ENCODE measurements around the gene TAB2. TPM values are rescaled to one million over a fixed set of nuclear protein-coding genes. Genes with fewer than 3 reads are reported as not detected.

Gene TAB2
- total and polyA plus RNA-seq, 7 donors: 33.4 to 149 (median 100) TPM

DNA sequence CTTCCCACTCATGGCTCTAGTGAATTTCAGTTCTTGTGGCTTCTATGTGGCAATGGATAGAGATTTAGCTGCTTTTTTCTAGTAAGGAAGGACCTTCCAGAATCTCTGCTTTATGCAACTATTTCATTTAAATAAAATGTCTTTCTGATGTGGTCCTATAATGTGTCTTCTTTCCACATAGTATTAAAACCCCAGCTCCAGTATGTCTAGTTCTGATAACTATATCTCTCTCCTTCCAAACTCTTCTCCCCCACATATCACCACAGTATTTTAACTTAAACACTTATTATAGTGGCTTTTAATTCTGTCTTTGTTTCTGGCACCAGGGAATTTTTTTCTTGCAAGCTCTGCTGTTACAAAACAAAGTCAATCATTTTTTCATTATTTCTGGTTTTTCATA, 41.9 kb downstream of the TAB2 start:
- intact Hi-C loops (cut with DNase I): no loop called here
- Histone ChIP-seq H3K9me3 (no peaks in the 10 kb centered on the region), H3K27ac (no peak overlapping the region), H3K4me3 (no peak overlapping the region), H3K27me3 (no peaks in the 10 kb centered on the region), H3K4me1 (peaks cover 0 to 47% (median 26%) of the 10 kb centered on the region in 4 donors), H3K36me3 (no peaks in the 10 kb centered on the region)
- no peak for DNase-seq
- TF ChIP-seq EP300 (IDR thresholded peaks at IDR 0.05) (no peak), POLR2A (IDR thresholded peaks at IDR 0.05) (no peak), POLR2AphosphoS5 (IDR thresholded peaks at IDR 0.05) (no peak)
- TF ChIP-seq, protein P1, sequence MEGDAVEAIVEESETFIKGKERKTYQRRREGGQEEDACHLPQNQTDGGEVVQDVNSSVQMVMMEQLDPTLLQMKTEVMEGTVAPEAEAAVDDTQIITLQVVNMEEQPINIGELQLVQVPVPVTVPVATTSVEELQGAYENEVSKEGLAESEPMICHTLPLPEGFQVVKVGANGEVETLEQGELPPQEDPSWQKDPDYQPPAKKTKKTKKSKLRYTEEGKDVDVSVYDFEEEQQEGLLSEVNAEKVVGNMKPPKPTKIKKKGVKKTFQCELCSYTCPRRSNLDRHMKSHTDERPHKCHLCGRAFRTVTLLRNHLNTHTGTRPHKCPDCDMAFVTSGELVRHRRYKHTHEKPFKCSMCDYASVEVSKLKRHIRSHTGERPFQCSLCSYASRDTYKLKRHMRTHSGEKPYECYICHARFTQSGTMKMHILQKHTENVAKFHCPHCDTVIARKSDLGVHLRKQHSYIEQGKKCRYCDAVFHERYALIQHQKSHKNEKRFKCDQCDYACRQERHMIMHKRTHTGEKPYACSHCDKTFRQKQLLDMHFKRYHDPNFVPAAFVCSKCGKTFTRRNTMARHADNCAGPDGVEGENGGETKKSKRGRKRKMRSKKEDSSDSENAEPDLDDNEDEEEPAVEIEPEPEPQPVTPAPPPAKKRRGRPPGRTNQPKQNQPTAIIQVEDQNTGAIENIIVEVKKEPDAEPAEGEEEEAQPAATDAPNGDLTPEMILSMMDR (IDR thresholded peaks at IDR 0.05): no peak

DNA sequence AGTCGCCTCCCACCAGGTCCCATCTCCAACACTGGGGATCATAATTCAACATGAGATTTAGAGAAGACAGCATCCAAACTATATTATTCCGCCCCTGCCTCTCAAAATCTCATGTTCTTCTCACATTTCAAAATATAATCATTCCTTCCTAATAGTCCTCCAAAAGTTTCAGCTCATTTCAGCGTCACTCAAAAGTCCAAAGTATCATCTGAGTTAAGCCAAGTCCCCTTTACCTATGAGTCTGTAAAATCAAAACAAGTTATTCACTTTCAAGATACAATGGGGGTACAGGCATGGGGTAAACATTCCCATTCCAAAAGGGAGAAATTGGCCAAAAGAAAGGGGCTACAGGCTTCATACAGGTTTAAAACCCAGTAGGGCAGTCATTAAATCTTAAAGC, 43.0 kb downstream of the TAB2 start:
- Histone ChIP-seq H3K27me3 (no peaks in the 10 kb centered on the region), H3K9me3 (no peaks in the 10 kb centered on the region), H3K36me3 (no peaks in the 10 kb centered on the region), H3K4me3 (no peak overlapping the region), H3K27ac (no peak overlapping the region), H3K4me1 (peaks cover 0 to 56% (median 35%) of the 10 kb centered on the region in 4 donors)
- intact Hi-C loops (cut with DNase I): no loop called here
- 95 to 96% methylated on average over 3 of the region's 3 CpGs for WGBS, 2 donors
- no peak for DNase-seq
- no peak for TF ChIP-seq POLR2AphosphoS5 (IDR thresholded peaks at IDR 0.05)
- TF ChIP-seq, protein P1 (IDR thresholded peaks at IDR 0.05): no peak
- no peak for TF ChIP-seq EP300 (IDR thresholded peaks at IDR 0.05)
- no peak for TF ChIP-seq POLR2A (IDR thresholded peaks at IDR 0.05)

DNA sequence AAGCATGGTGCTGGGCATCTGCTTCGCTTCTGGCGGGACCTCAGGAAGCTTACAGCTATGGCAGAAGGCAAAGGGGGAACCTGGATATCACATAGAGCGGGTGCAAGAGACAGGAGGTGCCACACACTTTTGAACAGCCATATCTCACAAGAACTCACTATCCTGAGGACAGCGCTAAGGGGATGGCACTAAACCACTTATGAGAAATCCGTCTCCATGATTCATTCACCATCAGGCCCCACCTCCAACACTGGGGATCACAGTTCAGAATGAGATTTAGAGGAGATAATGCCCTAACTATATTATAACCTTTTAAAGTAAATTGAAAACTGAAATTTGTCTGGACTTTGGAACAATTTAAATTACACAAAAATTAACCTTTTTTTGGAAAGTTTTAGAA, 44.8 kb downstream of the TAB2 start:
- WGBS, 2 donors: 95 to 96% methylated on average over 5 of the region's 5 CpGs
- peaks cover 0 to 68% (median 46%) of the 10 kb centered on the region in 4 donors for H3K4me1 ChIP-seq
- DNase-seq: no peak
- TF ChIP-seq POLR2AphosphoS5 (IDR thresholded peaks at IDR 0.05) (no peak), EP300 (IDR thresholded peaks at IDR 0.05) (no peak), POLR2A (IDR thresholded peaks at IDR 0.05) (no peak)
- TF ChIP-seq, protein P1 (IDR thresholded peaks at IDR 0.05): no peak
- no peaks in the 10 kb centered on the region for H3K27me3 ChIP-seq
- no peaks in the 10 kb centered on the region for H3K36me3 ChIP-seq
- H3K27ac ChIP-seq: no peak overlapping the region
- no peak overlapping the region for H3K4me3 ChIP-seq
- intact Hi-C loops (cut with DNase I): no loop called here
- no peaks in the 10 kb centered on the region for H3K9me3 ChIP-seq

DNA sequence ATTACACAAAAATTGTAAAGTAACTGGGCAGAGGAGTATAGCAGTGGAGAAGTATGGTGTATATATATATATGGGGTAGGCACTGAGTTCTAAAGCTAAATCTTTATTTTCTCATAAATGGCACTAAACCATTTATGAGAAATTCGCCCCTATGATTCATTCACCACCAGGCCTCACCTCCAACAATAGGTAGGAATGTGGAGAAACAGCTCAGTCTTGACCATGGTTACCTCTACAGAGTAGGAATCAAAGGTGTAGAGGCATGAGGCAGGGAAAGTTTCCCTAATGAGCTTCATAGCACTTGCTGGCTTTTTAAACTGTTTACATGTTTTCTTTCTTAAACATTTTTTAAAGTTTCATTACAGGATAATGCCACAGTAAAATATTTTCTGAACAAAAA, 45.6 kb downstream of the TAB2 start:
- intact Hi-C loops (cut with DNase I): no loop called here
- 92 to 100% methylated on average over 1 of the region's 1 CpG for WGBS, 2 donors
- H3K4me1 ChIP-seq: peaks cover 0 to 69% (median 51%) of the 10 kb centered on the region in 4 donors
- H3K27me3 ChIP-seq: no peaks in the 10 kb centered on the region
- no peak for TF ChIP-seq POLR2AphosphoS5 (IDR thresholded peaks at IDR 0.05)
- no peak for TF ChIP-seq EP300 (IDR thresholded peaks at IDR 0.05)
- TF ChIP-seq POLR2A (IDR thresholded peaks at IDR 0.05): no peak
- TF ChIP-seq, protein P1 (IDR thresholded peaks at IDR 0.05): no peak
- H3K27ac ChIP-seq: no peak overlapping the region
- H3K4me3 ChIP-seq: no peak overlapping the region
- H3K9me3 ChIP-seq: no peaks in the 10 kb centered on the region
- H3K36me3 ChIP-seq: no peaks in the 10 kb centered on the region
- no peak for DNase-seq

DNA sequence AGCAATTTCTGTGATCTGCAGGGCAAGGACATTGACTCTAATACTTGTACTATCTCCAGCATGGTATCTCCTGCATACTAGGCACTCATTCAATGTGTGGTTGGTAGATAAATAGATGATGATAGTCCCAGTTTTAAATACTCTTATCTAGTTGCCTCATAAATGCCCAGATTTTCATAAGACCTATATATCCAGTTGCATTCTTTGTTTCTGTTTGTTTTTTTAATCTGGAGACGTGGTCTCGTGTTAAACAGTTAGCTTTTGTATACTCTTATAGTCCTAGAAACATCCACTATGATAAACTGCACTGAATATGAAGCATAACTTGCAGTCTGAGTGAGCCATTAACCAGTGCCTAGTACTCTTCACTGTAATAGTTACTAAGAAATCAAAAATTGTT, 47.0 kb downstream of the TAB2 start:
- H3K4me1 ChIP-seq: peaks cover 0 to 72% (median 50%) of the 10 kb centered on the region in 4 donors
- intact Hi-C loops (cut with DNase I): no loop called here
- H3K27me3 ChIP-seq: no peaks in the 10 kb centered on the region
- no peak overlapping the region for H3K27ac ChIP-seq
- no peaks in the 10 kb centered on the region for H3K36me3 ChIP-seq
- no peak for TF ChIP-seq POLR2AphosphoS5 (IDR thresholded peaks at IDR 0.05)
- TF ChIP-seq POLR2A (IDR thresholded peaks at IDR 0.05): no peak
- TF ChIP-seq, protein P1 (IDR thresholded peaks at IDR 0.05): no peak
- no peak for TF ChIP-seq EP300 (IDR thresholded peaks at IDR 0.05)
- H3K9me3 ChIP-seq: no peaks in the 10 kb centered on the region
- no peak overlapping the region for H3K4me3 ChIP-seq
- 52 to 69% methylated on average over 2 of the region's 2 CpGs for WGBS, 2 donors
- no peak for DNase-seq
